Keratinocyte (primary cell): ENCODE measurements around the gene SIPA1L2. TPM values are rescaled to one million over a fixed set of nuclear protein-coding genes. Genes with fewer than 3 reads are reported as not detected.

ENCODE experiments used
- DNase-seq: peaks from one replicate; pipeline ENCODE4 v3.0.0-alpha.2; 2011; ENCODE audit warnings: low read depth, missing footprints, low spot score
- FAIRE-seq: peaks from 2 replicates; lab custom pipeline; 2011; peaks lifted over from hg19 to GRCh38; lab: Jason Lieb, UNC
- H2AFZ ChIP-seq: 2 replicates; pipeline ENCODE4 v1.6.0; 2012; ENCODE audit warnings: low read length, control low read depth, inconsistent platforms; ENCODE audit not compliant: control insufficient read depth
- H3K27ac ChIP-seq: 2 replicates; pipeline ENCODE4 v1.5.1; 2011; ENCODE audit warnings: low read length; ENCODE audit not compliant: control insufficient read depth, insufficient read depth
- H3K27me3 ChIP-seq: 3 replicates; pipeline ENCODE4 v1.6.0; 2011; ENCODE audit warnings: low read length; ENCODE audit not compliant: control insufficient read depth, insufficient read depth; ENCODE audit errors: extremely low read depth
- H3K36me3 ChIP-seq, 2 experiments: 2 replicates in 1 of 2; 3 replicates in 1 of 2; pipeline ENCODE4 v1.5.1; 2011; ENCODE audit warnings: low read length in 2 of 2, mild to moderate bottlenecking in 1 of 2; ENCODE audit not compliant: control insufficient read depth in 2 of 2, insufficient read depth in 2 of 2; ENCODE audit errors: extremely low read depth in 1 of 2
- H3K4me1 ChIP-seq: 3 replicates; pipeline ENCODE4 v1.5.1; 2011; ENCODE audit warnings: low read length; ENCODE audit not compliant: control insufficient read depth, insufficient read depth; ENCODE audit errors: extremely low read depth
- H3K4me2 ChIP-seq: 3 replicates; pipeline ENCODE4 v1.6.0; 2011; ENCODE audit warnings: low read depth, low read length; ENCODE audit not compliant: control insufficient read depth, insufficient read depth; ENCODE audit errors: extremely low read depth
- H3K4me3 ChIP-seq, 3 experiments: fragments of 200-600 bp in 1 of 3; sonication (generic) in 1 of 3; 2 replicates in 2 of 3; 3 replicates in 1 of 3; pipeline ENCODE4 v1.5.1; 2011 to 2016; ENCODE audit warnings: low read length in 3 of 3, mild to moderate bottlenecking in 3 of 3, control low read depth in 2 of 3, inconsistent platforms in 1 of 3, low read depth in 1 of 3, mixed read lengths in 1 of 3, mixed run types in 1 of 3, moderate library complexity in 1 of 3; ENCODE audit not compliant: control insufficient read depth in 2 of 3, insufficient read depth in 2 of 3; ENCODE audit errors: extremely low read depth in 1 of 3
- H3K79me2 ChIP-seq: 2 replicates; pipeline ENCODE4 v1.6.0; 2012; ENCODE audit warnings: low read length; ENCODE audit not compliant: control insufficient read depth, insufficient read depth
- H3K9ac ChIP-seq: 3 replicates; pipeline ENCODE4 v1.6.0; 2011; ENCODE audit warnings: low read length; ENCODE audit not compliant: control insufficient read depth, insufficient read depth; ENCODE audit errors: extremely low read depth
- H3K9me1 ChIP-seq: 3 replicates; pipeline ENCODE4 v1.6.0; 2011; ENCODE audit warnings: low read length; ENCODE audit not compliant: control insufficient read depth, insufficient read depth; ENCODE audit errors: extremely low read depth
- H3K9me3 ChIP-seq: 2 replicates; pipeline ENCODE4 v1.5.1; 2012; ENCODE audit warnings: low read depth, low read length; ENCODE audit not compliant: control insufficient read depth
- H4K20me1 ChIP-seq: 3 replicates; pipeline ENCODE4 v1.6.0; 2011; ENCODE audit warnings: low read length; ENCODE audit not compliant: control insufficient read depth, insufficient read depth; ENCODE audit errors: extremely low read depth
- CTCF ChIP-seq, 3 experiments: IDR thresholded peaks in 1 of 3; conservative IDR thresholded peaks in 1 of 3; optimal IDR thresholded peaks in 1 of 3; 2 replicates in 2 of 3; 3 replicates in 1 of 3; pipeline versions ENCODE3 to v1.5.1; 2011; ENCODE audit warnings: low read length in 3 of 3, mild to moderate bottlenecking in 3 of 3, moderate library complexity in 2 of 3, control low read depth in 1 of 3, inconsistent platforms in 1 of 3; ENCODE audit not compliant: insufficient read depth in 2 of 3; ENCODE audit errors: extremely low read depth in 1 of 3
- EZH2 ChIP-seq: IDR thresholded peaks from one replicate; pipeline ENCODE4 v1.6.1; 2012; ENCODE audit warnings: inconsistent platforms, mild to moderate bottlenecking, low read length, moderate library complexity
- dilution Hi-C: fragments of 300-500 bp; cut with MboI; formaldehyde crosslinking; loops from one replicate; pipeline ENCODE4 v1.7.0; 2020; ENCODE audit warnings: low sequenced_read_pairs; ENCODE audit not compliant: extremely low pct_ligation_motif_present
- polyA plus RNA-seq, 5 experiments: library from polyadenylated mRNA; depleted of rRNA in 3 of 5; stranded (reverse) in 3 of 5; stranded (forward) in 1 of 5; unstranded in 1 of 5; fragments of >200 nt; gene quantifications; 1 replicate in 1 of 5; 2 replicates in 3 of 5; 3 replicates in 1 of 5; pipeline versions ENCODE4 v1.2.1 to v1.2.3, GENCODE V29; 2011 to 2012; ENCODE audit warnings: missing spikeins in 2 of 5, low read depth in 1 of 5, low replicate concordance in 1 of 5

SIPA1L2 gene
- polyA plus RNA-seq, 1 donor (not counting 4 experiments of a cell fraction or from before 2014, with no cell fraction given), result 2.1 TPM

DNA sequence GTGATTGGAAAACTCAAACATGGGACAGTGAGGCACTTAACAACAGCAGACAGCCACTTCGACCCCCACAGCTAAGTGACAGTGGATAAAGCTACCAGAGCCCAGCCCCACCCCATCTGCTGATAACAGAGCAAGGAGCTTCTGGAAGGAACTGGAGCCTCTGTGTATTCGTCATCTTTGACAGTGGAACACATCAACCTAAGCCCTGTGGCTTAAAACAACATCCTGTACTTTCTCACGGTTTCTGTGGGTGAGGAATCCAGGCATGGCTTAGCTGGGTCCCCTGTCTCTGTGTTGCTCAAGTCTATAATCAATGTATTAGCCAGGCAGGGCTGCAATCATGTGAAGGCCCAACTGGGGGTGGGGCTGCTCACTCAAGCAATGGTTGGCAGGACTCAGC is 18.4 kb upstream of the SIPA1L2 start:
- no peak for DNase-seq
- Histone ChIP-seq H3K9me1 (no peaks in the 10 kb centered on the region), H3K4me2 (no peak overlapping the region), H3K36me3 (no peaks in the 10 kb centered on the region), H3K27me3 (no peaks in the 10 kb centered on the region), H3K4me1 (no peaks in the 10 kb centered on the region), H3K27ac (no peak overlapping the region), H3K4me3 (no peak overlapping the region), H3K9ac (no peak overlapping the region), H2AFZ (no peak overlapping the region), H3K9me3 (no peaks in the 10 kb centered on the region), H3K79me2 (no peaks in the 10 kb centered on the region), H4K20me1 (no peaks in the 10 kb centered on the region)
- TF ChIP-seq CTCF (optimal IDR thresholded peaks at IDR 0.05 in 1 of 3, IDR thresholded peaks at IDR 0.05 in 1 of 3, conservative IDR thresholded peaks at IDR 0.05 in 1 of 3; ENCODE audit: extremely low read depth in 1 of 3, insufficient read depth in 2 of 3, low read length in 3 of 3) (no peak), EZH2 (no peak)
- FAIRE-seq, result no peak
- dilution Hi-C loops, result no loop called here

DNA sequence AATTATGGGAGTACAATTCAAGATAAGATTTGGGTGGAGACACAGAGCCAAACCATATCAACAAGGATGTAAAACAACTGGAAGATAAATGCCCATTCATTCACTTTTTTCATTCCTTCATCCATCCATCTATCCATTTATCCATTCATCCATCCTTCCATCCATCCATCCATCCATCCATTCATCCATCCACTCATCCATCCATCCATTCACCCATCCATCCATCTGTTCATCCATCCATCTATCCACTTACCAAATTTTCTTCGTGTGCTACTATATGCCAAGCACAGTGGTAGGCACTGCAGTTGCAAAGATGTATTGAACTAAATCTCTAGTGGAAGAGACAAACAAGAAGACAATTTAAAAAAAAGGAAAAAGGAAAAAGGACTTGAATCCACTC is 14.3 kb upstream of the SIPA1L2 start:
- no peaks in the 10 kb centered on the region for H3K27me3 ChIP-seq
- FAIRE-seq, result no peak
- DNase-seq, result no peak
- H3K4me2 ChIP-seq, result no peak overlapping the region
- no peaks in the 10 kb centered on the region for H3K79me2 ChIP-seq
- no peak overlapping the region for H2AFZ ChIP-seq
- H3K9me1 ChIP-seq, result no peaks in the 10 kb centered on the region
- no peak overlapping the region for H3K27ac ChIP-seq
- no peaks in the 10 kb centered on the region for H4K20me1 ChIP-seq
- TF ChIP-seq CTCF (optimal IDR thresholded peaks at IDR 0.05 in 1 of 3, IDR thresholded peaks at IDR 0.05 in 1 of 3, conservative IDR thresholded peaks at IDR 0.05 in 1 of 3; ENCODE audit: extremely low read depth in 1 of 3, insufficient read depth in 2 of 3, low read length in 3 of 3), result no peak
- no peaks in the 10 kb centered on the region for H3K4me1 ChIP-seq
- no peaks in the 10 kb centered on the region for H3K36me3 ChIP-seq
- dilution Hi-C loops, result no loop called here
- no peak overlapping the region for H3K4me3 ChIP-seq
- no peak overlapping the region for H3K9ac ChIP-seq
- H3K9me3 ChIP-seq, result no peaks in the 10 kb centered on the region
